Prostate gland (tissue), 2 donors: ENCODE measurements around the gene ADAMTS14. TPM values are rescaled to one million over a fixed set of nuclear protein-coding genes. Genes with fewer than 3 reads are reported as not detected.

ENCODE experiments used
- DNase-seq: peaks from one replicate; pipeline ENCODE4 v3.0.0-alpha.2; 2019; ENCODE audit warnings: low spot score
- H3K27ac ChIP-seq, 2 donors: fragments of 200-600 bp; sonication (generic); 2 replicates each; pipeline ENCODE4 v1.5.1; 2017 to 2019
- H3K27me3 ChIP-seq: fragments of 200-600 bp; sonication (generic); replicated peaks from 2 replicates; pipeline ENCODE4 v1.5.1; 2019; ENCODE audit not compliant: insufficient read depth
- H3K36me3 ChIP-seq, 2 donors: fragments of 200-600 bp; sonication (generic); 1 replicate in 1 of 2; 2 replicates in 1 of 2; pipeline versions ENCODE4 v1.5.1 to v1.8.1; 2017 to 2019
- H3K4me1 ChIP-seq: fragments of 200-600 bp; sonication (generic); replicated peaks from 2 replicates; pipeline ENCODE4 v1.5.1; 2019
- H3K4me3 ChIP-seq, 2 donors: fragments of 200-600 bp; sonication (generic); 2 replicates each; pipeline ENCODE4 v1.5.1; 2017 to 2019
- H3K9me3 ChIP-seq: fragments of 200-600 bp; sonication (generic); 2 replicates; pipeline ENCODE4 v1.5.1; 2017
- CTCF ChIP-seq, 4 experiments: fragments of 200-600 bp in 2 of 4; fragments of 450-650 bp in 2 of 4; sonication (generic) in 2 of 4; IDR thresholded peaks; 1 replicate in 3 of 4; 2 replicates in 1 of 4; pipeline ENCODE4 v1.5.1; 2016 to 2019; ENCODE audit warnings: antibody characterized with exemption in 4 of 4, mild to moderate bottlenecking in 2 of 4, moderate library complexity in 2 of 4
- POLR2A ChIP-seq: fragments of 450-650 bp; IDR thresholded peaks from one replicate; pipeline ENCODE4 v1.6.1; 2016; ENCODE audit warnings: antibody characterized with exemption, mild to moderate bottlenecking
- POLR2AphosphoS5 ChIP-seq: sonication (generic); formaldehyde crosslinking; IDR thresholded peaks from one replicate; pipeline ENCODE4 v1.6.1; 2017; ENCODE audit warnings: antibody characterized with exemption
- WGBS: methylation state at CpG from one replicate; pipeline ENCODE4 v1.1.5; 2018; 5-methylcytosine and 5-hydroxymethylcytosine counted together
- intact Hi-C: fragments of 100-400 bp; cut with DNase I; formaldehyde crosslinking; loops from one replicate; pipeline ENCODE4 v1.14.2; 2022
- total RNA-seq, 2 donors: library from RNA; depleted of rRNA; stranded (reverse); fragments of >200 nt; gene quantifications; one replicate each; pipeline ENCODE4 v1.1.0, GENCODE V29; 2016

ADAMTS14 gene
- total RNA-seq, 2 donors from 2014 or later, result 0.28 TPM; not detected in 1

- WGBS, result 81% methylated on average over 6 of the region's 6 CpGs
- no peaks in the 10 kb centered on the region for H3K9me3 ChIP-seq
Measured at GRCh38 chr10:70691611-70692010, 19.3 kb downstream of the ADAMTS14 start.

GRCh38 chr10:70692043-70692603 is 19.8 kb downstream of the ADAMTS14 start:
- Histone ChIP-seq H3K36me3 (no peaks in the 10 kb centered on the region), H3K4me3 (no peak overlapping the region), H3K4me1 (no peaks in the 10 kb centered on the region), H3K9me3 (no peaks in the 10 kb centered on the region), H3K27me3 (no peaks in the 10 kb centered on the region), H3K27ac (no peak overlapping the region)
- TF ChIP-seq POLR2AphosphoS5 (no peak), CTCF (IDR thresholded peaks at IDR 0.05) (no peak), POLR2A (no peak)
- WGBS, result 67% methylated on average over 9 of the region's 9 CpGs
- intact Hi-C loops, result no loop called here
- DNase-seq, result no peak

More at GRCh38 chr10:70691611-70692010, 19.3 kb downstream of the ADAMTS14 start:
- H3K4me1 ChIP-seq, result no peaks in the 10 kb centered on the region
- no peak for TF ChIP-seq POLR2AphosphoS5
- no peak for TF ChIP-seq CTCF (IDR thresholded peaks at IDR 0.05)
- no peak for TF ChIP-seq POLR2A
- H3K27me3 ChIP-seq, result no peaks in the 10 kb centered on the region
- intact Hi-C loops, result no loop called here
- no peak overlapping the region for H3K27ac ChIP-seq
- no peaks in the 10 kb centered on the region for H3K36me3 ChIP-seq
- DNase-seq, result no peak
- no peak overlapping the region for H3K4me3 ChIP-seq

GRCh38 chr10:70693619-70694335 is 21.5 kb downstream of the ADAMTS14 start:
- no peak overlapping the region for H3K27ac ChIP-seq
- no peak for DNase-seq
- H3K36me3 ChIP-seq, result no peaks in the 10 kb centered on the region
- no peak overlapping the region for H3K4me3 ChIP-seq
- no peaks in the 10 kb centered on the region for H3K9me3 ChIP-seq
- TF ChIP-seq POLR2A (no peak), CTCF (IDR thresholded peaks at IDR 0.05) (no peak), POLR2AphosphoS5 (no peak)
- WGBS, result 49% methylated on average over 19 of the region's 19 CpGs
- H3K27me3 ChIP-seq, result no peaks in the 10 kb centered on the region
- no peaks in the 10 kb centered on the region for H3K4me1 ChIP-seq
- intact Hi-C loops, result no loop called here

GRCh38 chr10:70694418-70695141 is 22.3 kb downstream of the ADAMTS14 start:
- TF ChIP-seq POLR2AphosphoS5 (no peak), CTCF (IDR thresholded peaks at IDR 0.05) (no peak), POLR2A (no peak)
- Histone ChIP-seq H3K9me3 (no peaks in the 10 kb centered on the region), H3K27me3 (no peaks in the 10 kb centered on the region), H3K4me1 (no peaks in the 10 kb centered on the region), H3K27ac (no peak overlapping the region), H3K4me3 (no peak overlapping the region), H3K36me3 (no peaks in the 10 kb centered on the region)
- whole genome bisulfite sequencing, result 78% methylated on average over 6 of the region's 6 CpGs
- intact Hi-C loops, result no loop called here
- no peak for DNase-seq
